Measurements from ENCODE around the gene GABRG2.
"Not testable (repeated sequence)": the region's sequence is repeated elsewhere in the genome, so short reads cannot be mapped to it uniquely, and the experiment has no call there.

Gene GABRG2

GRCh38 chr5:162067655-162068411 lies at the start of gene GABRG2:
Gene GABRG2, plus strand, starts transcription at chr5:162067773. Its CDS starts 227 bp downstream, at chr5:162068000.
- DNase-seq, result no peak

- no peak for DNase-seq
Measured at GRCh38 chr5:162025312-162025711, 42.3 kb upstream of the GABRG2 start.

GRCh38 chr5:162026803-162027202 lies 40.8 kb upstream of the GABRG2 start:
- no peak for DNase-seq

GRCh38 chr5:162037431-162037830 lies 30.1 kb upstream of the GABRG2 start:
- no peak for DNase-seq

GRCh38 chr5:162047279-162047678 lies 20.3 kb upstream of the GABRG2 start:
- DNase-seq, result no peak

- DNase-seq, result no peak
Measured at GRCh38 chr5:162052676-162053075, 14.9 kb upstream of the GABRG2 start.

- DNase-seq, result not testable (repeated sequence)
Measured at GRCh38 chr5:162055095-162055494, 12.5 kb upstream of the GABRG2 start.

GRCh38 chr5:162067162-162067561 lies 411 bp upstream of the GABRG2 start:
- DNase-seq, result no peak

GRCh38 chr5:162068412-162068811 lies 839 bp downstream of the GABRG2 start:
- DNase-seq, result no peak

GRCh38 chr5:162068936-162069335 lies 1.4 kb downstream of the GABRG2 start:
- DNase-seq, result no peak

- no peak for DNase-seq
Measured at GRCh38 chr5:162078805-162079204, 11.2 kb downstream of the GABRG2 start.

GRCh38 chr5:162091336-162091735 lies 23.8 kb downstream of the GABRG2 start:
- no peak for DNase-seq

GRCh38 chr5:162096448-162096847 lies 28.9 kb downstream of the GABRG2 start:
- no peak for DNase-seq

- no peak for DNase-seq
Measured at GRCh38 chr5:162107591-162107990, 40.0 kb downstream of the GABRG2 start.

GRCh38 chr5:162119801-162120200 lies 52.2 kb downstream of the GABRG2 start:
- no peak for DNase-seq

GRCh38 chr5:162128117-162128516 lies 60.5 kb downstream of the GABRG2 start:
- DNase-seq, result no peak

- no peak for DNase-seq
Measured at GRCh38 chr5:162132348-162132747, 64.8 kb downstream of the GABRG2 start.

- DNase-seq, result no peak
Measured at GRCh38 chr5:162139190-162139589, 71.6 kb downstream of the GABRG2 start.

GRCh38 chr5:162154242-162154641 lies 86.7 kb downstream of the GABRG2 start:
- no peak for DNase-seq

- DNase-seq, result no peak
Measured at GRCh38 chr5:162160401-162160800, 92.8 kb downstream of the GABRG2 start.

- no peak for DNase-seq
Measured at GRCh38 chr5:162163663-162164062, 96.1 kb downstream of the GABRG2 start.

- no peak for DNase-seq
Measured at GRCh38 chr5:162174358-162174974, 106.9 kb downstream of the GABRG2 start.

- DNase-seq, result no peak
Measured at GRCh38 chr5:162187371-162187770, 119.8 kb downstream of the GABRG2 start.

GRCh38 chr5:162189719-162190118 lies 122.1 kb downstream of the GABRG2 start:
- DNase-seq, result no peak

- no peak for DNase-seq
Measured at GRCh38 chr5:162193012-162193411, 125.4 kb downstream of the GABRG2 start.

All from activated T-cell treated with anti-CD3 and anti-CD28 coated beads, Interleukin-2, amount 50 U/mL, for 1 hour (primary cell).